Measurements from ENCODE around the gene NDUFS1.
"Not testable (repeated sequence)": the region's sequence is repeated elsewhere in the genome, so short reads cannot be mapped to it uniquely, and the experiment has no call there.

The NDUFS1 gene

DNA sequence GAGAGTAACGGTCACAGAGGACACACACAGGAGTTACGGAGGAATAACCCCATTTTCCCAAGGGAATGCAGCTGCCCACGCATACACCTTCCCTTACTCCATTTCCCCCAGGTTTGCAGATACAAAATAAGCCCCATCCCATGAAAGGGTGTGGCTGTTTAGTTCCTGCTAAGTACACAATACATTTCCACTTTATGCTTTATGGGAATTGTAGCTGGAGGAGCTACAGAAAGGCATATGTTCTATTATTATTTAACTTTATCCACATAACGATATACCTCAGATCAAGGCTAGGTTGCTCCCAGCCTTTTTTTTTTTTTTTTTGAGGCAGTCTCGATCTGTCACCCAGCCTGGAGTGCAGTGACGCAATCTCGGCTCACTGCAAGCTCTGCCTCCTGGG lies 50.5 kb downstream of the NDUFS1 start:
- H3K9me3 ChIP-seq (ENCODE audit: insufficient read depth, low read length): no peaks in the 10 kb centered on the region
- no peak overlapping the region for H3K27ac ChIP-seq (ENCODE audit: low read length)
- H3K4me3 ChIP-seq (ENCODE audit: low read length): no peak overlapping the region
- TF ChIP-seq EZH2phosphoT487 (IDR thresholded peaks at IDR 0.05; ENCODE audit: low read depth): no peak
- TF ChIP-seq, protein P1, sequence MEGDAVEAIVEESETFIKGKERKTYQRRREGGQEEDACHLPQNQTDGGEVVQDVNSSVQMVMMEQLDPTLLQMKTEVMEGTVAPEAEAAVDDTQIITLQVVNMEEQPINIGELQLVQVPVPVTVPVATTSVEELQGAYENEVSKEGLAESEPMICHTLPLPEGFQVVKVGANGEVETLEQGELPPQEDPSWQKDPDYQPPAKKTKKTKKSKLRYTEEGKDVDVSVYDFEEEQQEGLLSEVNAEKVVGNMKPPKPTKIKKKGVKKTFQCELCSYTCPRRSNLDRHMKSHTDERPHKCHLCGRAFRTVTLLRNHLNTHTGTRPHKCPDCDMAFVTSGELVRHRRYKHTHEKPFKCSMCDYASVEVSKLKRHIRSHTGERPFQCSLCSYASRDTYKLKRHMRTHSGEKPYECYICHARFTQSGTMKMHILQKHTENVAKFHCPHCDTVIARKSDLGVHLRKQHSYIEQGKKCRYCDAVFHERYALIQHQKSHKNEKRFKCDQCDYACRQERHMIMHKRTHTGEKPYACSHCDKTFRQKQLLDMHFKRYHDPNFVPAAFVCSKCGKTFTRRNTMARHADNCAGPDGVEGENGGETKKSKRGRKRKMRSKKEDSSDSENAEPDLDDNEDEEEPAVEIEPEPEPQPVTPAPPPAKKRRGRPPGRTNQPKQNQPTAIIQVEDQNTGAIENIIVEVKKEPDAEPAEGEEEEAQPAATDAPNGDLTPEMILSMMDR (IDR thresholded peaks at IDR 0.05; ENCODE audit: low read depth, low read length): no peak
- H2AFZ ChIP-seq (ENCODE audit: low read depth, low read length): no peak overlapping the region
- no peaks in the 10 kb centered on the region for H4K20me1 ChIP-seq (ENCODE audit: insufficient read depth, low read length)
- H3K4me1 ChIP-seq (ENCODE audit: low read length): no peaks in the 10 kb centered on the region
- H3K36me3 ChIP-seq (replicated peaks; ENCODE audit: low read depth, low read length): no peaks in the 10 kb centered on the region
- H3K79me2 ChIP-seq (ENCODE audit: low read length): no peaks in the 10 kb centered on the region
- H3K9ac ChIP-seq (ENCODE audit: low read length): no peak overlapping the region
- H3K4me2 ChIP-seq (ENCODE audit: low read length): no peak overlapping the region
- no peaks in the 10 kb centered on the region for H3K27me3 ChIP-seq (ENCODE audit: low read depth, low read length)

DNA sequence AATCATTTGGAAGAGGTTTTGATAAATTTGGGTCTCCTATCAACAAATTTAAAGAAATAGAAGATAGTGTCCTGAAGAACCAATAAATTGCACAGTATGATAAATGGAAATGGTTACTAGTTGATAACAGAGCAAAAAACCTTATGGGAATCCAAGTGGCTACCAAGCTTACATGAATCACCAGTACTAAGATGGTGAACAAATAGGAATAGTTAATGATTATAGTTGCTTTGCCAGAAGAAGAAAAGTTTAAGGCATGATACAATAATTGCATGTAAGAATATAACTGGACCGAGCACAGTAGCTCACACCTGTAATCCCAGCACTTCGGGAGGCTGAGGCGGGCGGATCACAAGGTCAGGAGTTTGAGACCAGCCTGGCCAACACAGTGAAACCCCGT lies 53.7 kb downstream of the NDUFS1 start:
- Histone ChIP-seq H4K20me1 (ENCODE audit: insufficient read depth, low read length) (no peaks in the 10 kb centered on the region), H3K36me3 (replicated peaks; ENCODE audit: low read depth, low read length) (no peaks in the 10 kb centered on the region), H3K27ac (ENCODE audit: low read length) (no peak overlapping the region), H3K9ac (ENCODE audit: low read length) (no peak overlapping the region), H3K79me2 (ENCODE audit: low read length) (no peaks in the 10 kb centered on the region), H3K4me3 (ENCODE audit: low read length) (no peak overlapping the region), H3K27me3 (ENCODE audit: low read depth, low read length) (no peaks in the 10 kb centered on the region), H3K4me2 (ENCODE audit: low read length) (no peak overlapping the region), H3K4me1 (ENCODE audit: low read length) (no peaks in the 10 kb centered on the region), H3K9me3 (ENCODE audit: insufficient read depth, low read length) (no peaks in the 10 kb centered on the region), H2AFZ (ENCODE audit: low read depth, low read length) (no peak overlapping the region)
- no peak for TF ChIP-seq EZH2phosphoT487 (IDR thresholded peaks at IDR 0.05; ENCODE audit: low read depth)
- TF ChIP-seq, protein P1 (IDR thresholded peaks at IDR 0.05; ENCODE audit: low read depth, low read length): no peak

DNA sequence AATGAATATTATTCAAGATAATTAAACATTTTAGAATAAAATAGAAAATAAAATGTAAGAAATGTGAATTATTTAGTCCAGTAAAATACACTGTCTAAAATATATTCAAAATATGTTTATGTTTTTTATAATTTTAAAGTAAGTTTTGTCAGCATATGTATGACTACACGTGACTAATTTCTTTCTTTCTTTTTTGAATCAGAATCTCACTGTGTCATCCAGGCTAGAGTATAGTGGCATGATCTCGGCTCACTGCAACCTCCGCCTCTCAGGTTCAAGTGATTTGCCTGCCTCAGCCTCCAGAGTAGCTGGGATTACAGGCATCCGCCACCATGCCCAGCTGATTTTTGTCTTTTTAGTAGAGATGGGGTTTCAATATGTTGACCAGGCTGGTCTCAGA lies 54.2 kb downstream of the NDUFS1 start:
- Histone ChIP-seq H3K4me3 (ENCODE audit: low read length) (no peak overlapping the region), H3K27me3 (ENCODE audit: low read depth, low read length) (no peaks in the 10 kb centered on the region), H3K4me1 (ENCODE audit: low read length) (no peaks in the 10 kb centered on the region), H3K9me3 (ENCODE audit: insufficient read depth, low read length) (no peaks in the 10 kb centered on the region), H3K9ac (ENCODE audit: low read length) (no peak overlapping the region), H3K27ac (ENCODE audit: low read length) (no peak overlapping the region), H3K36me3 (replicated peaks; ENCODE audit: low read depth, low read length) (no peaks in the 10 kb centered on the region), H4K20me1 (ENCODE audit: insufficient read depth, low read length) (no peaks in the 10 kb centered on the region), H2AFZ (ENCODE audit: low read depth, low read length) (no peak overlapping the region), H3K4me2 (ENCODE audit: low read length) (no peak overlapping the region), H3K79me2 (ENCODE audit: low read length) (no peaks in the 10 kb centered on the region)
- TF ChIP-seq, protein P1 (IDR thresholded peaks at IDR 0.05; ENCODE audit: low read depth, low read length): no peak

DNA sequence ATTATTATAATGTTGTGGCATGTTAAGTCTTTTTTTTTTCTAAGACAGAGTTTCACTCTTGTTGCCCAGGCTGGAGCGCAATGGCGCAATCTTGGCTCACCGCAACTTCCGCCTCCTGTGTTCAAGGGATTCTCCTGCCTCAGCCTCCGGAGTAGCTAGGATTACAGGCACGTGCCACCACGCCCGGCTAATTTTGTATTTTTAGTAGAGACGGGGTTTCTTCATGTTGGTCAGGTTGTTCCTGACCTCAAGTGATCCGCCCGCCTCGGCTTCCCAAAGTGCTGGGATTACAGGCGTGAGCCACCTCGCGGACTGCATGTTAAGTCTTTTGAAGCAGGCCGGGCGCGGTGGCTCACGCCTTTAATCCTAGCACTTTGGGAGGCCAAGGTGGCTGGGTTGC lies 60.4 kb downstream of the NDUFS1 start:
- H3K9me3 ChIP-seq (ENCODE audit: insufficient read depth, low read length); H3K36me3 ChIP-seq (replicated peaks; ENCODE audit: low read depth, low read length); H3K4me2 ChIP-seq (ENCODE audit: low read length); H4K20me1 ChIP-seq (ENCODE audit: insufficient read depth, low read length); H3K4me1 ChIP-seq (ENCODE audit: low read length); H3K4me3 ChIP-seq (ENCODE audit: low read length); H3K27me3 ChIP-seq (ENCODE audit: low read depth, low read length); H3K9ac ChIP-seq (ENCODE audit: low read length); H2AFZ ChIP-seq (ENCODE audit: low read depth, low read length); H3K79me2 ChIP-seq (ENCODE audit: low read length); H3K27ac ChIP-seq (ENCODE audit: low read length): not testable (repeated sequence)

DNA sequence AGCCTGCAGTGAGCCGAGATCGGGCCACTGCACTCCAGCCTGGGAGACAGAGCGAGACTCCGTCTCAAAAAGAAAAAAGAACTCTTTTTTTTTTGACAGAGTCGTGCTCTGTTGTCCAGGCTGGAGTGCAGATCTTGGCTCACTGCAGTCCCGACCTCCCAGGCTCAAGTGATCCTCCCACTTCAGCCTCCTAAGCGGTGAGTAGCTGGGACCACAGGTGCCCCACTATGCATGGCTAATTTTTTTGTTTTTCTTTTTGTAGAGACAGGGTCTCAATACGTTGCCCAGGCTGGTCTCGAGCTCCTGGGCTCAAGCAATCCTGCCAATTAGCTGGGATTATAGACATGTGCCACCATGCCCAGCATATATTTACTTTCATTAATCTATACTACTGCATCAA lies 60.8 kb downstream of the NDUFS1 start:
- Histone ChIP-seq H3K36me3 (replicated peaks; ENCODE audit: low read depth, low read length) (no peaks in the 10 kb centered on the region), H4K20me1 (ENCODE audit: insufficient read depth, low read length) (no peaks in the 10 kb centered on the region), H3K9ac (ENCODE audit: low read length) (no peak overlapping the region), H3K4me3 (ENCODE audit: low read length) (no peak overlapping the region), H2AFZ (ENCODE audit: low read depth, low read length) (no peak overlapping the region), H3K9me3 (ENCODE audit: insufficient read depth, low read length) (no peaks in the 10 kb centered on the region), H3K79me2 (ENCODE audit: low read length) (no peaks in the 10 kb centered on the region), H3K27ac (ENCODE audit: low read length) (no peak overlapping the region), H3K4me1 (ENCODE audit: low read length) (peaks cover 7% of the 10 kb centered on the region), H3K4me2 (ENCODE audit: low read length) (no peak overlapping the region), H3K27me3 (ENCODE audit: low read depth, low read length) (no peaks in the 10 kb centered on the region)
- TF ChIP-seq, protein P1 (IDR thresholded peaks at IDR 0.05; ENCODE audit: low read depth, low read length): no peak
- no peak for TF ChIP-seq EZH2phosphoT487 (IDR thresholded peaks at IDR 0.05; ENCODE audit: low read depth)
